Endothelial cell of umbilical vein (primary cell): ENCODE measurements around the gene EIF4E1B. TPM values are rescaled to one million over a fixed set of nuclear protein-coding genes. Genes with fewer than 3 reads are reported as not detected.
A peak's percentile ranks its signal among the peaks of the same experiment; 100 is the strongest.

Experiments
- BruUV-seq: library from RNA; stranded (reverse); fragments of 400-500 nt; replicated peaks from 2 replicates; lab custom pipeline; 2021; lab: Mats Ljungman, UMichigan
- CTCF ChIA-PET: fragments of 300-600, 350-600 bp; sonication (Branson Sonifier 250); formaldehyde crosslinking; loops from one replicate; lab custom pipeline; 2021; ENCODE audit warnings: antibody characterized with exemption, inconsistent platforms; lab: Charles Lee
- POLR2A ChIA-PET: fragments of 300-600, 350-600 bp; sonication (Branson Sonifier 250); formaldehyde crosslinking; loops from one replicate; lab custom pipeline; 2021; ENCODE audit warnings: antibody characterized with exemption, inconsistent platforms; lab: Charles Lee
- DNase-seq: peaks from one replicate; pipeline ENCODE4 v3.0.0-alpha.2; 2011; ENCODE audit warnings: low read depth, low spot score
- FAIRE-seq: peaks from 2 replicates; lab custom pipeline; 2011; peaks lifted over from hg19 to GRCh38; lab: Jason Lieb, UNC
- H2AFZ ChIP-seq: 2 replicates; pipeline ENCODE4 v1.6.0; 2012; ENCODE audit warnings: low read depth, low read length, control low read depth, inconsistent platforms
- H3K27ac ChIP-seq: 2 replicates; pipeline ENCODE4 v1.5.1; 2011; ENCODE audit warnings: low read depth, mild to moderate bottlenecking, control low read depth, low read length, moderate library complexity; ENCODE audit not compliant: insufficient read depth
- H3K27me3 ChIP-seq, 2 experiments: 2 replicates each; pipeline versions ENCODE4 v1.6.0 to v1.6.1; 2011; ENCODE audit warnings: low read length in 2 of 2, mixed read lengths in 1 of 2; ENCODE audit not compliant: control insufficient read depth in 2 of 2, insufficient read depth in 2 of 2
- H3K36me3 ChIP-seq, 2 experiments: 2 replicates in 1 of 2; 3 replicates in 1 of 2; pipeline ENCODE4 v1.5.1; 2011; ENCODE audit warnings: low read length in 2 of 2, mild to moderate bottlenecking in 1 of 2, moderate library complexity in 1 of 2; ENCODE audit not compliant: control insufficient read depth in 2 of 2, insufficient read depth in 2 of 2; ENCODE audit errors: extremely low read depth in 1 of 2
- H3K4me1 ChIP-seq: 3 replicates; pipeline ENCODE4 v1.5.1; 2011; ENCODE audit warnings: mild to moderate bottlenecking, low read length; ENCODE audit not compliant: control insufficient read depth, insufficient read depth; ENCODE audit errors: extremely low read depth
- H3K4me2 ChIP-seq: 2 replicates; pipeline ENCODE4 v1.6.1; 2011; ENCODE audit warnings: low read length, control low read depth, mixed read lengths; ENCODE audit not compliant: insufficient read depth
- H3K4me3 ChIP-seq, 3 experiments: fragments of 200-600 bp in 1 of 3; sonication (generic), shearing (Covaris generic) in 1 of 3; replicated peaks in 1 of 3; 2 replicates each; pipeline ENCODE4 v1.5.1; 2011 to 2016; ENCODE audit warnings: control low read depth in 3 of 3, low read length in 3 of 3, mild to moderate bottlenecking in 2 of 3, inconsistent platforms in 1 of 3, low read depth in 1 of 3, moderate library complexity in 1 of 3; ENCODE audit not compliant: insufficient read depth in 1 of 3
- H3K79me2 ChIP-seq: 2 replicates; pipeline ENCODE4 v1.6.0; 2012; ENCODE audit warnings: low read length, inconsistent platforms; ENCODE audit not compliant: control insufficient read depth, insufficient read depth
- H3K9ac ChIP-seq: replicated peaks from 2 replicates; pipeline ENCODE3; 2011; ENCODE audit warnings: low read length, control low read depth; ENCODE audit not compliant: insufficient read depth; ENCODE audit errors: extremely low read depth
- H3K9me1 ChIP-seq: replicated peaks from 3 replicates; pipeline ENCODE4 v1.6.0; 2011; ENCODE audit warnings: mild to moderate bottlenecking, low read length; ENCODE audit not compliant: control insufficient read depth, insufficient read depth; ENCODE audit errors: extremely low read depth
- H3K9me3 ChIP-seq: replicated peaks from 2 replicates; pipeline ENCODE4 v1.5.1; 2012; ENCODE audit warnings: low read length, inconsistent platforms; ENCODE audit not compliant: control insufficient read depth, insufficient read depth
- H4K20me1 ChIP-seq: replicated peaks from 2 replicates; pipeline ENCODE3; 2011; ENCODE audit warnings: mild to moderate bottlenecking, low read length; ENCODE audit not compliant: control insufficient read depth, insufficient read depth; ENCODE audit errors: extremely low read depth
- CTCF ChIP-seq, 2 donors: IDR thresholded peaks; 1 replicate in 1 of 2; 2 replicates in 1 of 2; pipeline ENCODE4 v1.5.1; 2011; ENCODE audit warnings: low read length in 2 of 2, mild to moderate bottlenecking in 2 of 2, moderate library complexity in 2 of 2, control low read depth in 1 of 2, inconsistent platforms in 1 of 2, low read depth in 1 of 2; ENCODE audit not compliant: insufficient read depth in 1 of 2; ENCODE audit errors: extremely low read depth in 1 of 2
- EZH2 ChIP-seq: IDR thresholded peaks from 2 replicates; pipeline ENCODE4 v1.6.1; 2012; ENCODE audit warnings: borderline replicate concordance, low read depth, mild to moderate bottlenecking, moderate library complexity, low read length, inconsistent platforms; ENCODE audit not compliant: severe bottlenecking
- POLR2A ChIP-seq: IDR thresholded peaks from 2 replicates; pipeline ENCODE4 v1.6.1; 2012; ENCODE audit warnings: low read depth, mild to moderate bottlenecking, control low read depth, low read length
- POLR2AphosphoS5 ChIP-seq: IDR thresholded peaks from 2 replicates; pipeline ENCODE4 v1.6.1; 2012; ENCODE audit warnings: low read depth, mild to moderate bottlenecking, control low read depth, low read length, moderate library complexity; ENCODE audit not compliant: insufficient read depth
- dilution Hi-C: fragments of 300-500 bp; cut with MboI; formaldehyde crosslinking; loops from one replicate; pipeline ENCODE4 v1.15.0; 2019; ENCODE audit warnings: low sequenced_read_pairs; ENCODE audit not compliant: extremely low pct_ligation_motif_present
- intact Hi-C: fragments of 100-400 bp; cut with micrococcal nuclease; formaldehyde crosslinking; loops from one replicate; pipeline ENCODE4 v1.10.0; 2022
- polyA plus RNA-seq, 4 experiments: library from polyadenylated mRNA; depleted of rRNA in 3 of 4; stranded (reverse) in 3 of 4; unstranded in 1 of 4; fragments of >200 nt; gene quantifications; 2 replicates each; pipeline versions ENCODE4 v1.2.1 to v1.2.3, GENCODE V29; 2011 to 2012; ENCODE audit warnings: missing spikeins in 1 of 4
- total RNA-seq: library from RNA; stranded (reverse); gene quantifications from 2 replicates; pipeline ENCODE4 v1.2.3, GENCODE V29; 2021

Gene EIF4E1B
- total and polyA plus RNA-seq, 2 donors (not counting 3 experiments of a cell fraction or from before 2014, with no cell fraction given) = not detected

DNA sequence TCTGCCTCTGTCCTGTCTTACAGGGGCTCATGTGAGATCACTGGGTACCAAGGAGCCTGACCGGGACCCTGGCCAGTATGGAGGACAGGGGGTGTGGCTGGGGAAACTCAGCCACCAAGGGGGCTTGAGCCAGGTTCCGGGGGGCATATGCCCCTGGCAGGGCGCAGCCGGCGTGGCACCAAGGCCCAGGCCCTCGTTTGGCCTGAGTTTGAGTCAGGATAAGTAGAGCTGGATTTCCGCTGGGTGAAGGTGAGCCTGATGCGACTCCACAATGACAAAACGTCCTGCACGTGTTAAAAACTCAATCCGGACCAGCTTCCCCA is 16.2 kb downstream of the EIF4E1B start:
- Histone ChIP-seq H3K27ac (peak overlapping the region; percentile 0), H3K9ac (peak overlapping the region; percentile 36), H3K4me1 (peaks cover 12% of the 10 kb centered on the region), H2AFZ (peak overlapping the region; percentile 62), H3K9me1 (no peaks in the 10 kb centered on the region), H3K9me3 (no peaks in the 10 kb centered on the region), H3K27me3 (no peaks in the 10 kb centered on the region), H3K4me3 (peak overlapping the region in 2 of 3 experiments; percentile 7 to 31), H3K36me3 (no peaks in the 10 kb centered on the region), H3K4me2 (peak overlapping the region; percentile 28), H3K79me2 (peaks cover 9% of the 10 kb centered on the region), H4K20me1 (no peaks in the 10 kb centered on the region)
- dilution Hi-C loops (no loop called here), intact Hi-C loops (loop anchor here (1.0 to 2.0 kb wide), 6 partner anchors 16 to 258 kb away; partner anchors contain the start of genes EIF4E1B, HIGD2A, NOP16 and RNF44)
- FAIRE-seq (no peak), DNase-seq (no peak)
- POLR2A ChIA-PET = interaction anchor here (0.9 to 1.6 kb wide), 3 partner anchors 14 to 109 kb away, joined by 3 to 4 read pairs (median 3); partner anchors contain the start of gene RNF44
- no peak for TF ChIP-seq POLR2AphosphoS5
- CTCF ChIA-PET = interaction anchor here (1.2 to 2.4 kb wide), 10 partner anchors 11 to 917 kb away, joined by 3 to 20 read pairs (median 6); partner anchors contain the start of genes EIF4E1B and SNCB
- TSS peak; percentile 25 for BruUV-seq

- peak; percentile 99 for DNase-seq
- peak within 1 kb of the TSS; percentile 62 for H2AFZ ChIP-seq
- H3K27me3 ChIP-seq = no peaks in the 10 kb centered on the region
- peak within 1 kb of the TSS; percentile 0 for H3K27ac ChIP-seq
- no peaks in the 10 kb centered on the region for H4K20me1 ChIP-seq
- FAIRE-seq = peak; percentile 96
- H3K9ac ChIP-seq = peak within 1 kb of the TSS; percentile 62
- peaks cover 12% of the 10 kb centered on the region for H3K4me1 ChIP-seq
- no peaks in the 10 kb centered on the region for H3K9me1 ChIP-seq
- intact Hi-C loops (loop anchor here (1.0 to 2.0 kb wide), 5 partner anchors 28 to 259 kb away; partner anchors contain the start of genes HIGD2A, NOP16 and RNF44), dilution Hi-C loops (no loop called here)
- no peaks in the 10 kb centered on the region for H3K36me3 ChIP-seq
- H3K4me3 ChIP-seq = peak within 1 kb of the TSS; percentile 29 to 51 (median 50)
- peaks cover 9% of the 10 kb centered on the region for H3K79me2 ChIP-seq
- POLR2A ChIA-PET = interaction anchor here (0.9 to 1.6 kb wide), 3 partner anchors 13 to 110 kb away, joined by 3 to 4 read pairs (median 3); partner anchors contain the start of gene RNF44
- CTCF ChIA-PET = interaction anchor here (0.6 to 2.4 kb wide), 13 partner anchors 11 to 917 kb away, joined by 3 to 20 read pairs (median 5); partner anchors contain the start of genes EIF4E1B and SNCB
- peak within 1 kb of the TSS; percentile 68 for H3K4me2 ChIP-seq
- BruUV-seq = no TSS peak
- TF ChIP-seq CTCF (IDR thresholded peaks at IDR 0.05; ENCODE audit: extremely low read depth in 1 of 2, insufficient read depth in 1 of 2, low read depth in 1 of 2, low read length in 2 of 2) = peak in 1 of 2 donors; percentile 10
- peak; percentile 98 for TF ChIP-seq POLR2A
- peak; percentile 93 for TF ChIP-seq POLR2AphosphoS5
- no peak for TF ChIP-seq EZH2
- no peaks in the 10 kb centered on the region for H3K9me3 ChIP-seq
These were observed 16.8 kb downstream of the EIF4E1B start, which contains the start of gene TSPAN17 for GRCh38 chr5:176647030-176647842. Gene TSPAN17 (plus strand): TSS chr5:176647484. CDS start chr5:176647616, 132 bp downstream.
